GM12878 (cell line): ENCODE measurements around the gene RAB34. TPM values are rescaled to one million over a fixed set of nuclear protein-coding genes. Genes with fewer than 3 reads are reported as not detected.

ENCODE experiments used
- ATAC-seq: fragments of 200-7000 bp; cut with Tn5 transposase; 3 replicates; pipeline ENCODE4 v1.9.1; 2020; ENCODE audit warnings: mild to moderate bottlenecking, moderate library complexity
- BruUV-seq: library from RNA; stranded (reverse); fragments of 400-500 nt; replicated peaks from 2 replicates; lab custom pipeline; 2021; lab: Mats Ljungman, UMichigan
- CTCF ChIA-PET: fragments of 300-600 bp; sonication (Branson Sonifier 250); formaldehyde crosslinking; extraction: SDS; loops from one replicate; lab custom pipeline; 2021; ENCODE audit warnings: inconsistent platforms; lab: Yijun Ruan, JAX
- POLR2A ChIA-PET: fragments of 350-600 bp; formaldehyde crosslinking; extraction: SDS; loops from one replicate; lab custom pipeline; 2021; ENCODE audit warnings: inconsistent platforms; lab: Charles Lee
- RAD21 ChIA-PET: fragments of 300-600 bp; sonication (Branson Sonifier 250); formaldehyde crosslinking; loops from one replicate; lab custom pipeline; 2023; ENCODE audit warnings: antibody characterized with exemption; ENCODE audit not compliant: unreplicated experiment; lab: Charles Lee
- SMC1A ChIA-PET: fragments of 300-600 bp; sonication (Branson Sonifier 250); formaldehyde crosslinking; loops from one replicate; lab custom pipeline; 2023; ENCODE audit not compliant: unreplicated experiment, uncharacterized antibody; lab: Charles Lee
- DNase-seq: peaks from one replicate; pipeline ENCODE4 v3.0.0-alpha.2; 2011; ENCODE audit warnings: low read depth, low spot score
- FAIRE-seq: peaks from 3 replicates; lab custom pipeline; 2011; peaks lifted over from hg19 to GRCh38; lab: Jason Lieb, UNC
- H2AFZ ChIP-seq: 2 replicates; pipeline ENCODE4 v1.6.0; 2011; ENCODE audit warnings: low read depth, low read length, control low read depth; ENCODE audit not compliant: control insufficient read depth
- H3K27ac ChIP-seq: 2 replicates; pipeline ENCODE4 v1.5.1; 2011; ENCODE audit warnings: control low read depth; ENCODE audit not compliant: control insufficient read depth, insufficient read depth
- H3K27me3 ChIP-seq, 2 experiments: replicated peaks in 1 of 2; 2 replicates each; pipeline versions ENCODE4 v1.6.0 to v1.6.1; 2011; ENCODE audit warnings: low read length in 1 of 2; ENCODE audit not compliant: control insufficient read depth in 2 of 2, insufficient read depth in 2 of 2
- H3K36me3 ChIP-seq, 2 experiments: 2 replicates each; pipeline ENCODE4 v1.5.1; 2011; ENCODE audit warnings: low read length in 1 of 2; ENCODE audit not compliant: control insufficient read depth in 2 of 2, insufficient read depth in 2 of 2
- H3K4me1 ChIP-seq: 2 replicates; pipeline ENCODE4 v1.6.1; 2011; ENCODE audit warnings: mild to moderate bottlenecking, low read length, moderate library complexity, mixed read lengths; ENCODE audit not compliant: control insufficient read depth, insufficient read depth
- H3K4me2 ChIP-seq: 2 replicates; pipeline ENCODE4 v1.6.0; 2011; ENCODE audit warnings: control low read depth; ENCODE audit not compliant: control insufficient read depth, insufficient read depth
- H3K4me3 ChIP-seq: fragments of 200-600 bp; sonication (generic); 2 replicates; pipeline ENCODE4 v1.5.1; 2016
- H3K79me2 ChIP-seq: 2 replicates; pipeline ENCODE4 v1.6.0; 2011; ENCODE audit warnings: low read length; ENCODE audit not compliant: control insufficient read depth, insufficient read depth
- H3K9ac ChIP-seq: 2 replicates; pipeline ENCODE4 v1.8.0; 2011; ENCODE audit warnings: low read length, control low read depth, mixed read lengths; ENCODE audit not compliant: control insufficient read depth, insufficient read depth
- H3K9me3 ChIP-seq: replicated peaks from 3 replicates; pipeline ENCODE4 v1.5.1; 2011; ENCODE audit warnings: mild to moderate bottlenecking, low read length; ENCODE audit not compliant: control insufficient read depth, insufficient read depth
- H4K20me1 ChIP-seq: 2 replicates; pipeline ENCODE4 v1.6.0; 2011; ENCODE audit not compliant: control insufficient read depth, insufficient read depth
- EP300 ChIP-seq, 2 experiments: fragments of 150-350 bp in 1 of 2; IDR thresholded peaks; 2 replicates each; pipeline ENCODE4 v1.6.1; 2011 to 2012; ENCODE audit warnings: low read depth in 2 of 2, low read length in 2 of 2, borderline replicate concordance in 1 of 2, improper control_type of control experiment in 1 of 2, inconsistent platforms in 1 of 2; ENCODE audit not compliant: control insufficient read depth in 1 of 2
- EZH2 ChIP-seq: IDR thresholded peaks from 2 replicates; pipeline ENCODE4 v1.6.1; 2012; ENCODE audit warnings: low read depth, mild to moderate bottlenecking, control low read depth, inconsistent platforms, low read length, borderline replicate concordance; ENCODE audit not compliant: control insufficient read depth
- HDAC2 ChIP-seq: fragments of 200-600 bp; sonication (generic); IDR thresholded peaks from 2 replicates; pipeline ENCODE4 v1.6.1; 2017
- MTA3 ChIP-seq: IDR thresholded peaks from 2 replicates; pipeline ENCODE4 v1.6.1; 2012; ENCODE audit warnings: low read length, inconsistent platforms, borderline replicate concordance
- MXI1 ChIP-seq: fragments of 150-350 bp; IDR thresholded peaks from 2 replicates; pipeline ENCODE4 v1.6.1; 2011; ENCODE audit warnings: low read depth, mild to moderate bottlenecking, inconsistent platforms, low read length, improper control_type of control experiment
- NR2C2 ChIP-seq: IDR thresholded peaks from 2 replicates; pipeline ENCODE4 v1.6.1; 2011; ENCODE audit warnings: borderline replicate concordance, low read depth; ENCODE audit not compliant: control insufficient read depth, insufficient read length
- POLR2A ChIP-seq: IDR thresholded peaks from 2 replicates; pipeline ENCODE4 v1.6.1; 2011; ENCODE audit warnings: low read depth, mild to moderate bottlenecking, low read length
- RAD21 ChIP-seq: IDR thresholded peaks from 2 replicates; pipeline ENCODE4 v1.6.1; 2011; ENCODE audit warnings: mild to moderate bottlenecking, low read depth, low read length, moderate library complexity; ENCODE audit not compliant: insufficient read depth
- SP1 ChIP-seq: IDR thresholded peaks from one replicate; pipeline ENCODE4 v1.6.1; 2011; ENCODE audit warnings: low read depth, low read length
- TCF12 ChIP-seq: IDR thresholded peaks from 2 replicates; pipeline ENCODE4 v1.6.1; 2011; ENCODE audit warnings: low read depth, mild to moderate bottlenecking, low read length
- ZNF24 ChIP-seq: fragments of 450-650 bp; IDR thresholded peaks from 2 replicates; pipeline ENCODE4 v1.6.1; 2017; ENCODE audit warnings: antibody characterized with exemption, mild to moderate bottlenecking
- ZNF274 ChIP-seq: IDR thresholded peaks from one replicate; pipeline ENCODE4 v1.8.0; 2011; ENCODE audit not compliant: insufficient read length, insufficient read depth
- WGBS: methylation state at CpG from one replicate; pipeline ENCODE4 v1.1.6; 2016; ENCODE audit warnings: low lambda C conversion rate; ENCODE audit not compliant: insufficient replicate concordance, insufficient coverage; ENCODE audit errors: missing lambda C conversion rate; 5-methylcytosine and 5-hydroxymethylcytosine counted together
- in situ Hi-C: fragments of 300-500 bp; cut with MboI; formaldehyde crosslinking; loops from 9 replicates; pipeline ENCODE4 v1.14.3; 2018; ENCODE audit warnings: mixed read lengths
- intact Hi-C: fragments of 100-400 bp; cut with micrococcal nuclease; formaldehyde crosslinking; loops from one replicate; pipeline ENCODE4 v1.14.2; 2022; ENCODE audit not compliant: unreplicated experiment
- polyA plus RNA-seq, 11 experiments: library from polyadenylated mRNA; depleted of rRNA in 4 of 11; unstranded in 6 of 11; stranded (reverse) in 5 of 11; fragments of >200 nt; fragmentation: Nextera tagmentation in 4 of 11; fragmentation: Illumina TruSeq in 1 of 11; extraction: Ambion mirVana in 4 of 11; extraction: Trizol in 1 of 11; gene quantifications; 1 replicate in 1 of 11; 2 replicates in 10 of 11; pipeline versions ENCODE4 v1.2.1 to v1.2.3, GENCODE V29; 2011 to 2016; ENCODE audit warnings: inconsistent platforms in 2 of 11, missing spikeins in 2 of 11, low read depth in 1 of 11
- total RNA-seq, 4 experiments: library from RNA; depleted of rRNA in 3 of 4; stranded (reverse); fragments of >200 nt in 3 of 4; fragmentation: Illumina TruSeq in 1 of 4; extraction: Trizol in 1 of 4; gene quantifications; 2 replicates each; pipeline versions ENCODE4 v1.2.1 to v1.2.3, GENCODE V29; 2013 to 2021
- TF ChIP-seq, protein P1 (sequence below): fragments of 450-650 bp; IDR thresholded peaks from 2 replicates; pipeline ENCODE4 v1.6.1; 2016; ENCODE audit warnings: mild to moderate bottlenecking, moderate library complexity, borderline replicate concordance
- TF ChIP-seq, protein P2 (sequence below): fragments of 450-650 bp; IDR thresholded peaks from 2 replicates; pipeline ENCODE4 v1.6.1; 2014; ENCODE audit warnings: mild to moderate bottlenecking

The RAB34 gene
- total and polyA plus RNA-seq, 10 of the 15 experiments (the other 5 are each of a cell fraction or from before 2014, with no cell fraction given): 0.37 to 46.4 (median 32.8) TPM

DNA sequence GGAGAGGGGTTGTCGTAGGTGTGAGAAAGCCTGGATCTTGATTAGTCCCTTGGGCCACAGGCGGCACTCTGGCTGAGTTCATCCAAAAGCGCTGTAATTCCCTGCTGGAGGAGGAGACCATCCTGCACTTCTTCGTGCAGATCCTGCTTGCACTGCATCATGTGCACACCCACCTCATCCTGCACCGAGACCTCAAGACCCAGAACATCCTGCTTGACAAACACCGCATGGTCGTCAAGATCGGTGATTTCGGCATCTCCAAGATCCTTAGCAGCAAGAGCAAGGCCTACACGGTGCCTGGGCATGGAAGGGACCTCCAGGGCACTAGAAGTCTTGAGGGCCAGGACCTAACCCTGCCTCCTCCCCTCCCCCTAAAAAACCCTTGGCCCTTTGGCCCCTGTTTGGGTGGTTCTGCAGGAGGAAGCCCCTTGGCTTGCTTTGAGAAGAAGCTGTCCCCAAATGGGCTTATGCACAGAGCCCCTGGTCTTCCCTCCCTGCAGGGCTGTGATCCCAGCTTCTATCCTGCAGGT is 17.1 kb upstream of the RAB34 start (continued):
- TF ChIP-seq, protein P1, sequence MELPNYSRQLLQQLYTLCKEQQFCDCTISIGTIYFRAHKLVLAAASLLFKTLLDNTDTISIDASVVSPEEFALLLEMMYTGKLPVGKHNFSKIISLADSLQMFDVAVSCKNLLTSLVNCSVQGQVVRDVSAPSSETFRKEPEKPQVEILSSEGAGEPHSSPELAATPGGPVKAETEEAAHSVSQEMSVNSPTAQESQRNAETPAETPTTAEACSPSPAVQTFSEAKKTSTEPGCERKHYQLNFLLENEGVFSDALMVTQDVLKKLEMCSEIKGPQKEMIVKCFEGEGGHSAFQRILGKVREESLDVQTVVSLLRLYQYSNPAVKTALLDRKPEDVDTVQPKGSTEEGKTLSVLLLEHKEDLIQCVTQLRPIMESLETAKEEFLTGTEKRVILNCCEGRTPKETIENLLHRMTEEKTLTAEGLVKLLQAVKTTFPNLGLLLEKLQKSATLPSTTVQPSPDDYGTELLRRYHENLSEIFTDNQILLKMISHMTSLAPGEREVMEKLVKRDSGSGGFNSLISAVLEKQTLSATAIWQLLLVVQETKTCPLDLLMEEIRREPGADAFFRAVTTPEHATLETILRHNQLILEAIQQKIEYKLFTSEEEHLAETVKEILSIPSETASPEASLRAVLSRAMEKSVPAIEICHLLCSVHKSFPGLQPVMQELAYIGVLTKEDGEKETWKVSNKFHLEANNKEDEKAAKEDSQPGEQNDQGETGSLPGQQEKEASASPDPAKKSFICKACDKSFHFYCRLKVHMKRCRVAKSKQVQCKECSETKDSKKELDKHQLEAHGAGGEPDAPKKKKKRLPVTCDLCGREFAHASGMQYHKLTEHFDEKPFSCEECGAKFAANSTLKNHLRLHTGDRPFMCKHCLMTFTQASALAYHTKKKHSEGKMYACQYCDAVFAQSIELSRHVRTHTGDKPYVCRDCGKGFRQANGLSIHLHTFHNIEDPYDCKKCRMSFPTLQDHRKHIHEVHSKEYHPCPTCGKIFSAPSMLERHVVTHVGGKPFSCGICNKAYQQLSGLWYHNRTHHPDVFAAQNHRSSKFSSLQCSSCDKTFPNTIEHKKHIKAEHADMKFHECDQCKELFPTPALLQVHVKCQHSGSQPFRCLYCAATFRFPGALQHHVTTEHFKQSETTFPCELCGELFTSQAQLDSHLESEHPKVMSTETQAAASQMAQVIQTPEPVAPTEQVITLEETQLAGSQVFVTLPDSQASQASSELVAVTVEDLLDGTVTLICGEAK: no peak
- TF ChIP-seq HDAC2 (no peak), ZNF24 (no peak), MXI1 (no peak), POLR2A (no peak), NR2C2 (no peak)
- TF ChIP-seq, all 136 proteins: peak for 0

DNA sequence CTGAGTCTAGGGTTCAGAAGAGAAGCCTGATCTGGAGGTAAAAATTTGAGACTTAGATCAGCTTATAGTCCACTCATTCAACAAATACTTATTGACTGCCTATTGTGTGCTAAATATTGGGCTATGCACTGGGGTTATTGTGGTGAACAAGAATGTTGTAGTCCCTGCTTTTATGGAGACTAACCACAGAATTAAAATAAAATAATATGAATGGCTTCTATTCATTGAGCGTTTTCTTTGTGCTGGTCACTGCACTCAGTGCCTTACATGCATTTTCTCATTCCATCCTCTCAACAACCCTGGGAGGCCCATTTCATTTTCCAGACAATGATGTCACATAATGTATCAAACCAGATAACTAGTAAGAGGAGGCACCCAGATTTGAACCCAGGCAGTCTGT is 15.7 kb upstream of the RAB34 start:
- H3K9ac ChIP-seq: no peak overlapping the region
- no peaks in the 10 kb centered on the region for H4K20me1 ChIP-seq
- peaks cover 37% of the 10 kb centered on the region for H3K4me1 ChIP-seq
- no peak overlapping the region for H2AFZ ChIP-seq
- H3K79me2 ChIP-seq: peaks cover 6% of the 10 kb centered on the region
- POLR2A ChIA-PET: interaction anchor here (0.6 to 17.2 kb wide), 3 partner anchors 11 to 139 kb away, joined by 3 to 485 read pairs (median 4); partner anchors contain the start of gene TRAF4
- DNase-seq: no peak
- WGBS: 33% methylated on average over 1 of the region's 1 CpG
- ATAC-seq: no peak
- H3K27me3 ChIP-seq: no peaks in the 10 kb centered on the region
- no peak overlapping the region for H3K27ac ChIP-seq
- CTCF ChIA-PET: interaction anchor here (1.3 kb wide), 1 partner anchor 16 kb away, joined by 4 read pairs; no protein-coding TSS in a partner anchor
- SMC1A ChIA-PET: interaction anchor here (1.1 to 11.3 kb wide), 2 partner anchors 12 to 22 kb away, joined by 3 to 326 read pairs; partner anchors contain the start of genes PROCA1 and TRAF4
- no peak for FAIRE-seq
- H3K36me3 ChIP-seq: peaks cover 0 to 3% of the 10 kb centered on the region in 2 experiments; a peak in 1 of 4 replicates
- H3K9me3 ChIP-seq: peaks cover 6% of the 10 kb centered on the region; the same call in 2 of the 3 replicates
- H3K4me2 ChIP-seq: no peak overlapping the region
- in situ Hi-C loops: loop anchor here (25.0 kb wide), 1 partner anchor 1271 kb away; the partner anchor contains the start of gene KSR1
- RAD21 ChIA-PET: interaction anchor here (1.0 kb wide), 1 partner anchor 18 kb away, joined by 3 read pairs; no protein-coding TSS in a partner anchor
- intact Hi-C loops: no loop called here
- no TSS peak for BruUV-seq
- H3K4me3 ChIP-seq: no peak overlapping the region
- no peak for TF ChIP-seq NR2C2
- TF ChIP-seq, protein P2, sequence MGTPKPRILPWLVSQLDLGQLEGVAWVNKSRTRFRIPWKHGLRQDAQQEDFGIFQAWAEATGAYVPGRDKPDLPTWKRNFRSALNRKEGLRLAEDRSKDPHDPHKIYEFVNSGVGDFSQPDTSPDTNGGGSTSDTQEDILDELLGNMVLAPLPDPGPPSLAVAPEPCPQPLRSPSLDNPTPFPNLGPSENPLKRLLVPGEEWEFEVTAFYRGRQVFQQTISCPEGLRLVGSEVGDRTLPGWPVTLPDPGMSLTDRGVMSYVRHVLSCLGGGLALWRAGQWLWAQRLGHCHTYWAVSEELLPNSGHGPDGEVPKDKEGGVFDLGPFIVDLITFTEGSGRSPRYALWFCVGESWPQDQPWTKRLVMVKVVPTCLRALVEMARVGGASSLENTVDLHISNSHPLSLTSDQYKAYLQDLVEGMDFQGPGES: no peak
- TF ChIP-seq MTA3: no peak
- TF ChIP-seq EP300 (IDR thresholded peaks at IDR 0.05; ENCODE audit: borderline replicate concordance in 1 of 2, control insufficient read depth in 1 of 2, low read depth in 2 of 2, low read length in 2 of 2): no peak
- no peak for TF ChIP-seq EZH2
- no peak for TF ChIP-seq TCF12
- TF ChIP-seq SP1: no peak
- TF ChIP-seq RAD21: no peak
- TF ChIP-seq ZNF274: no peak
